LHCN-M2 (cell line): Measurements from ENCODE around the gene DAAM1. TPM values are rescaled to one million over a fixed set of nuclear protein-coding genes. Genes with fewer than 3 reads are reported as not detected.

ENCODE experiments used
- DNase-seq: peaks from one replicate; pipeline ENCODE4 v3.0.0-alpha.2; 2012; ENCODE audit warnings: low read depth
- total RNA-seq: library from RNA; depleted of rRNA; stranded (reverse); fragments of >200 nt; gene quantifications from 2 replicates; pipeline ENCODE4 v1.2.3, GENCODE V29; 2014

The DAAM1 gene
- total RNA-seq, 1 experiment from 2014 or later, result 6.5 TPM

- DNase-seq, result no peak
Measured at GRCh38 chr14:59339524-59340330, 151.3 kb downstream of the DAAM1 start.

DNA sequence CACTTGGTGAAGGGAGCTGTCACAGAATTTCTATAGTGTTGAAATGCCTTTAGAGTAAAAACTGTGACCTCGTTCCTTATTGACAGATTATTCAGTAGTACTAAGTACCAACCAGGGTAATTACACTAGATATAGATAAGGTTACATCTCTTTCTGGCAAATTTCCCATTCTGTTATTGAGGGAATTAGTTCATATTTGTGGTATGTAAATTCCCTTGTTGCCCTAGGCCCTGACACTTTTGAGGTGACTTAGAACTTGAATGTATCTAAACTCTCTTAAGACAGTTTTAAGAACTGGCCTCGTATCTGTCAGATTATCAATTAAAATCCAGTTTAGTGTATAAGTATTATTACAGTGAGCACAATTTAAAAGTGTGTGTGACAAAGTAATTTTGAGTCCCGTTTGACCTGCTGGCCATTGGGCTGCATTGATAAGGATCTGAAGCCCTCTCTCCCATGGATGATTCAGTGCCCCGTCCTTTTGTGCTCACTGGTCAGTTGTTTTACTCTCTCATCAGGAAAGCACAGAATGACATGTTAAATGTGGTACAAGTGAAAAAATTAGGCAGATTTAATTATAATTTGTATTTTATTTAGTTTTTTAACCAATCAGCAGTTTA lies 153.5 kb downstream of the DAAM1 start:
- no peak for DNase-seq

- no peak for DNase-seq
Measured at GRCh38 chr14:59342516-59343484, 154.3 kb downstream of the DAAM1 start.

DNA sequence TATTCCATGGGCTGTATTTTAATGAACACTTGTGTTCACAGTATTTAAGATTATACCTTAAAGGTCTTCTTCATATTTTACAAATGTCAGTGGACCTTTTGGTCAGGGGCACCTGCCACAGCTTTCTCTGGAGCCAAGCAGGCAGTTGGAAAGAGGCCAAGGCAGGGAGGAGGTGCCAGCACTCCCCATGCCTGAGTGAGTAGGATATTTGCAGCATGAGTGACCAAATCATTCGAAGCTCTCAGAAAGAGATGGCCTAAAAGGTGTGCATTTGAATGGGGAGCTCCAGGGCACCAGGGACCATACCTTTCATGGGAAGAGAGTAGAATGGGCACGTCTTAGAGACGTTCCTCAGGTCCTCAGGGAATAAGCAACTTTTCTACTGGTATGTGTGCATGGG lies 155.1 kb downstream of the DAAM1 start:
- DNase-seq, result no peak

- no peak for DNase-seq
Measured at GRCh38 chr14:59344016-59344415, 155.5 kb downstream of the DAAM1 start.

GRCh38 chr14:59344691-59345455 lies 156.4 kb downstream of the DAAM1 start:
- no peak for DNase-seq

DNA sequence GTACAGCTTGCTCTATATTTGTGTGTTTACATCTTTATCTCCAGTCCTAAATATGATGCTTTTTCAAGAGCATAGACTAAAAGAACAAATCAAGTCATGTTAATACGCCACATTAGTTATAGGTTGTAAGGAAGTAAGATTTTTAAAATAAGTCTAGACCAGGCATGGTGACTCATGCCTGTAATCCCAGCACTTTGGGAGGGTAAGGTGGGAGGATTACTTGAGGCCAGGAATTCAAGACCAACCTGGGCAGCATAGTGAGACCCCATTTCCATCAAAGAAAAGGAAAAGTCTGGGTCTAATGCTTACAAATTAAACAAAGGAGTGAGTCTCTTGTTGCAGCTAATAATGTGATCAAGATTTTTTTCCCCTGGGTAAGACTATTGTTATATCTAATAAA lies 157.9 kb downstream of the DAAM1 start:
- DNase-seq, result no peak

DNA sequence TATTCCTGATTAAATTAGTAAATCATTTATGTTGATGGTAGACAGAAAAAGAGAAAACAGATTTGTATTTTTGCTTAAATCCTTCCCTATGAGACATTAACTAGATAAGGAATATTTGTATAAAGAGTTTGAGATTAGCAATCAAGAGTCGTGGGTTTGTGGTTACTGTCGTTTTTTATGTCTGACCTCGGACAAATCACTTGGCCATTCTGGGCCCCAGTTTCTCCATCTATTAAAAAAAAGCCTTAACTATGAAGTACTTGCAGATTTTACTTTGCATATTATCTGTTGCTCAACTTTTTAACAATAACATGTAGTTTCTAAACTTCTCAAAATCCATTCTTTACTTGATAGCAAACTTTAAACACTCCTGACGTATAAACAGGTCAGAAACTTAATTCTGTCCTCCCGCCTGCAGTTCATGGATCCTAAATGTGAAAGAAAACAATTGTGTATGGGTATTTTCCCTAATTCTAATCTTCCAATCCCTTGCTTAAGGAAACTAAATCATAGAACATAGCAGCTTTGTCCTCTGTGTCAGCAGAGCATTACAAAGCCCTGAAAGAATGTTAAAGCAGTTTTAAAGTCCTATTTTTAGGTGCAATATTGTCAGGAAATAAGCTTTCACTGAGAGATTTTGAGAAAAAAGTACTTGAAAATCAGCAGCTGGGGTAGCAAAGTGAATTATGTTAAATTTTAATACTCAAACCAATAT lies 158.5 kb downstream of the DAAM1 start:
- DNase-seq, result no peak

- DNase-seq, result no peak
Measured at GRCh38 chr14:59347511-59347900, 159.0 kb downstream of the DAAM1 start.

DNA sequence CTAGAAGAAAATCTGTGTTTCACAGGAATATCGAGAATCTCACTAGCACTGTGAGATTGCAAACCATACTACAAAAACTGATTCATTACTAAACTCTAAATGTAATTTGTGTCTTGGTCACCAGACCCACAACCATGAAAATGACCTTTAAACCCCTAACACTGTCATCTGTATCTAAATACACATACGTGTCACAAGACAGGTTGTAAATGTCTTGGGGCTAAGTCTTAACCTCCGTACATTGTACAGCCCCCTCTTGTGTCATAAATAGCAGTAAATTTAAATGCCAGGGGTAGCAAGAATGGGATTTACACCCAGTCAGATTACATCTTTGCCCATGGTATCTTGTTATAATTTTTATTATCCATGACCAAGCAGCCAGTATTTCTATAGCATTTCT lies 159.4 kb downstream of the DAAM1 start:
- DNase-seq, result no peak

DNA sequence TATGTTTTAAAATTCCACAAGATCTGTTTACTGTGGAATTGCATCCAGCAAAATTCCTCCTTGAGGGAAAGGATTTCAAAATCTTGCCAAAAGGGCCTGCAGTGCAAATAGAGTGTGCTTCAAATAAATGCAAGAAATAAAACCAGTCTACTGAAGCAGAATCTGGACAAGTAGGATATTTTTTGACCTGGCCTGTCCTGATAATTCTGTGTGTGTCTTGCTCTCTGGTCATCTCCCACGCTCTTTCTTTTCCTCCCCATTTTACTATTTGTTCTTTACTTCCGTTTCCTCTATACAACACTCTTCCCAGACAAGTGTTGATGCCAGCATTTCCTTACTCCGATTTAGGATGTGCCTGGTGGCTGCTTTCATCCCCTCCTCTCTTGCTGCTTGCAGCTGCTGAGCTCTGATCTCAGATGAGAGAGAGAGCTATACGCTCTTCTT lies 160.8 kb downstream of the DAAM1 start:
- DNase-seq, result no peak

GRCh38 chr14:59352961-59353360 lies 164.5 kb downstream of the DAAM1 start:
- no peak for DNase-seq

GRCh38 chr14:59354666-59355065 lies 166.2 kb downstream of the DAAM1 start:
- DNase-seq, result peak; percentile 94

DNA sequence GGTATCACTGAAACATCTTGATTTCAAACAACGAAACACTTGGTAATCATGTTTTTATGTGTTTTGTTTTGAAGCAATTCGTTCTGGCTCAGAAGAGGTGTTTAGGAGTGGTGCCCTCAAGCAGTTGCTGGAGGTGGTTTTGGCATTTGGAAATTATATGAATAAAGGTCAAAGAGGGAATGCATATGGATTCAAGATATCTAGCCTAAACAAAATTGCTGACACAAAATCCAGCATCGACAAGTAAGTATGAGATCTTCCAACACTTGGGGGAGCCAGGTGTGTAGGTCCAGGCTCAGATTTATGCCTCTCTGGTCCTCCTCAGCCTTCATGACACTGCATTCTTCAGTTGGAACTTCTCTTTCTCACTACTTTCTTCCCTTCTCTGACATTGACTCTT lies 166.6 kb downstream of the DAAM1 start:
- no peak for DNase-seq

GRCh38 chr14:59356312-59356711 lies 167.8 kb downstream of the DAAM1 start:
- DNase-seq, result no peak

DNA sequence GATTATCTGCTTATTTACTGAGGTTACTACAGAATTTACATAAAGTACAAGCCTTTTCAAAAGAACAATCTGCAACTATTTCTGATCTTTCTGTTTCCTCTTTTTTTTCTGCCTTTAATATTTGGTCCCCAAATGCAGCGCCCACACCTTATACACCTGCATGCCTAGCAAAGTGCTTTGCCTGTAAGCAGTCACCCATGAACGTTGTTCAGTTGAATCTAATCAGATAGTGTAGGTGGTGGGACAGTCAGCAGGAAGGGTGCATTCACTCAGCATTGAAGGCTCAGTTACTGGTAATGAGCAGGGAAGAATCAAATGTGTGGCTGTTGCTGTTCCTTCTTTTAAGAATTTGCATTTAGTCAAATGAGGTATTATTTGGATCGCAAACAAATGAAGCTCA lies 168.3 kb downstream of the DAAM1 start:
- no peak for DNase-seq

DNA sequence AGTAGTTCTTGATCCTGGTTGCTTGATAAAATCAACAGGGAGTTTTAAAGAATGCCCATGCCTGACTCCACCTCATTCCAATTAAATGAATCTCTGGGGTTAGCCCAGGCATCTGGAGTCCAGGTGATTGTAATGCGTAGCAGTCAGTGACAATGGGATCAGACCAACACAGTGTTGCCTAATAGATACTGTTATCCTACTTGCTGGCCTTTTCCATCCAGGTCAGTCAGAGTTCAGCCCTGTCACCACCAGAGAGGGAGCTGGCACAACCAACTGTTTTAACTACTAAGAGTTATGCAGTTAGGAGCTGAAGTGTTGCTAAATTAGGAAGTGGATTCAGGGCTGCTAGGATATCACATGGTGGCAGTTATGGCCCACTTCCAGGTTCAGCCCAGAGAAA lies 169.6 kb downstream of the DAAM1 start:
- DNase-seq, result peak; percentile 81

DNA sequence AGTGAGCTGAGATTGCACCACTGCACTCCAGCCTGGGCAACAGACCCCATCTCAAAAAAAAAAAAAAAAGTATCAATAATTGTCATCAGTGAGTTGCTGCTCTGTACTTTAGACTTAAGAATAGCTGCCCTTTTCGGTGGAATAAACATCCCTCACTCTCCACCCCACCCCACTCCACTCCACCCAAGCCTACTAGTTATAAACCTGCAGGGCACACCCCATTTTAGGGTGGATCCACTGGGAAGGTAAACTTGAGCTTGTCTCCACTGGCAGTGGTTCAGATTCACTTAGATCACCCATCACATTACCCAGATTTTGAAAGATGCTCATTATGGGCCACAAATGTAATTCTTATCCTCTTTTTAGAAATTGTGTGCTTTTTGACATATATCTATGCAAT lies 170.3 kb downstream of the DAAM1 start:
- DNase-seq, result no peak

GRCh38 chr14:59359431-59360124 lies 171.1 kb downstream of the DAAM1 start:
- no peak for DNase-seq

- DNase-seq, result no peak
Measured at GRCh38 chr14:59360233-59360632, 171.8 kb downstream of the DAAM1 start.
